Tibial nerve (tissue), 3 donors: Measurements from ENCODE around the gene HCFC1R1.

ENCODE experiments used
- POLR2A ChIP-seq, 2 donors: fragments of 450-650 bp; IDR thresholded peaks; one replicate each; pipeline ENCODE4 v1.6.1; 2017; ENCODE audit warnings: antibody characterized with exemption in 2 of 2, mild to moderate bottlenecking in 2 of 2, moderate library complexity in 2 of 2
- TF ChIP-seq, protein P1 (sequence below), 5 experiments: fragments of 200-600 bp in 3 of 5; fragments of 450-650 bp in 2 of 5; sonication (generic) in 3 of 5; IDR thresholded peaks; one replicate each; pipeline ENCODE4 v1.5.1; 2016 to 2019; ENCODE audit warnings: antibody characterized with exemption in 5 of 5, mild to moderate bottlenecking in 3 of 5, moderate library complexity in 2 of 5

DNA sequence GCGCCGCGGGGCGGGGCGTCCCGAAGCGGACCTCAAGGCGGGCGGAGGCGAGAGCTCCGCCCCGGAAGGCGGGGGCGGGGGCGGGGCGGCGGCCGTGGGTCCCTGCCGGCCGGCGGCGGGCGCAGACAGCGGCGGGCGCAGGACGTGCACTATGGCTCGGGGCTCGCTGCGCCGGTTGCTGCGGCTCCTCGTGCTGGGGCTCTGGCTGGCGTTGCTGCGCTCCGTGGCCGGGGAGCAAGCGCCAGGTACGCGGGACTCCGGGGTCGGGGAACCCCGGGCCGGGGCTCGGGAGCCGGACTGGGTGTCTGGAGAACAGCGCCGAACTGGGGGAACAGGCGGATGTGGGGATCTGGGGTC, 3.5 kb downstream of the HCFC1R1 start, which contains the start of gene TNFRSF12A:
- TF ChIP-seq POLR2A (IDR thresholded peaks at IDR 0.05) = peak; percentile 75 to 82
- TF ChIP-seq, protein P1, sequence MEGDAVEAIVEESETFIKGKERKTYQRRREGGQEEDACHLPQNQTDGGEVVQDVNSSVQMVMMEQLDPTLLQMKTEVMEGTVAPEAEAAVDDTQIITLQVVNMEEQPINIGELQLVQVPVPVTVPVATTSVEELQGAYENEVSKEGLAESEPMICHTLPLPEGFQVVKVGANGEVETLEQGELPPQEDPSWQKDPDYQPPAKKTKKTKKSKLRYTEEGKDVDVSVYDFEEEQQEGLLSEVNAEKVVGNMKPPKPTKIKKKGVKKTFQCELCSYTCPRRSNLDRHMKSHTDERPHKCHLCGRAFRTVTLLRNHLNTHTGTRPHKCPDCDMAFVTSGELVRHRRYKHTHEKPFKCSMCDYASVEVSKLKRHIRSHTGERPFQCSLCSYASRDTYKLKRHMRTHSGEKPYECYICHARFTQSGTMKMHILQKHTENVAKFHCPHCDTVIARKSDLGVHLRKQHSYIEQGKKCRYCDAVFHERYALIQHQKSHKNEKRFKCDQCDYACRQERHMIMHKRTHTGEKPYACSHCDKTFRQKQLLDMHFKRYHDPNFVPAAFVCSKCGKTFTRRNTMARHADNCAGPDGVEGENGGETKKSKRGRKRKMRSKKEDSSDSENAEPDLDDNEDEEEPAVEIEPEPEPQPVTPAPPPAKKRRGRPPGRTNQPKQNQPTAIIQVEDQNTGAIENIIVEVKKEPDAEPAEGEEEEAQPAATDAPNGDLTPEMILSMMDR (IDR thresholded peaks at IDR 0.05) = peak in 2 of 5 experiments; percentile 44 to 45
